HL-60 (cell line): ENCODE data around the gene ARSA.
"Not testable (repeated sequence)": the region's sequence is repeated elsewhere in the genome, so short reads cannot be mapped to it uniquely, and the experiment has no call there.

Experiments used
- DNase-seq, 2 experiments: peaks; one replicate each; pipeline ENCODE4 v3.0.0-alpha.2; 2010 to 2020; ENCODE audit warnings: low read depth in 1 of 2, low spot score in 1 of 2
- H3K27ac ChIP-seq: fragments of 250-450 bp; sonication (Bioruptor Pico); replicated peaks from 2 replicates; pipeline ENCODE4 v1.5.1; 2020; ENCODE audit warnings: mild to moderate bottlenecking, moderate library complexity
- H3K27me3 ChIP-seq: fragments of 250-450 bp; sonication (Bioruptor Pico); 2 replicates; pipeline ENCODE4 v1.5.1; 2021; ENCODE audit warnings: mild to moderate bottlenecking, moderate library complexity; ENCODE audit not compliant: insufficient read depth, poor library complexity, severe bottlenecking
- H3K4me3 ChIP-seq: replicated peaks from 2 replicates; pipeline ENCODE4 v1.5.1; 2011; ENCODE audit warnings: mild to moderate bottlenecking, control low read depth, low read length; ENCODE audit not compliant: insufficient read depth
- GABPA ChIP-seq: IDR thresholded peaks from 2 replicates; pipeline ENCODE4 v1.6.1; 2012; ENCODE audit warnings: low read depth
- POLR2AphosphoS5 ChIP-seq: IDR thresholded peaks from 2 replicates; pipeline ENCODE4 v1.6.1; 2012; ENCODE audit warnings: low read depth
- SPI1 ChIP-seq: IDR thresholded peaks from 2 replicates; pipeline ENCODE4 v1.6.1; 2012; ENCODE audit warnings: low read depth, mild to moderate bottlenecking, borderline replicate concordance
- TF ChIP-seq, protein P1 (sequence below): IDR thresholded peaks from one replicate; pipeline ENCODE4 v1.5.1; 2011; ENCODE audit warnings: low read length, control low read depth, inconsistent platforms; ENCODE audit not compliant: insufficient read depth
- TF ChIP-seq, protein P2 (sequence below): IDR thresholded peaks from 2 replicates; pipeline ENCODE4 v1.6.1; 2012; ENCODE audit warnings: low read depth; ENCODE audit not compliant: insufficient replicate concordance

ARSA gene

DNA sequence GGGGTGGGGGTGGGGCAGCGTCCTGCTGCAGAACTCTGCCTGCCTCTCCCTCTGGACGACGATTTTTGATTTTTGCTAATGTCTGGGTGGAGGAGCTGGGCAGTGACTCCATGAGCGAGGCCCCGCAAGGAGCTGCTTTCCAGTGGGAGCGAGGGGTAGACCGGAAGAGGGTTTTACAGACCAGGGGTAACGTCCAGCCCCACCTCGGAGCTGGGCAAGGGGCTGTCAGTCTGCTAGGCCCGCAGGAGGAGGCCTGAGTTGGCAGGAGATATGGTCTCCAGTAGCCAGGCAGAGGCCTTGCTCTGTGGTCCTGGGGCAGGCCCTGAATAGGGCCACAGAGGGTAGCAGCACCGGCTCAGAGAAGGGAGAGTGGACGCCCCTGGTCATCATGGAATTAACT is 18.4 kb downstream of the ARSA start:
- Histone ChIP-seq H3K27me3 (peaks cover 28% of the 10 kb centered on the region), H3K27ac (no peak overlapping the region), H3K4me3 (no peak overlapping the region)
- DNase-seq, result no peak
- TF ChIP-seq POLR2AphosphoS5 (no peak), SPI1 (no peak), GABPA (no peak)
- TF ChIP-seq, protein P1, sequence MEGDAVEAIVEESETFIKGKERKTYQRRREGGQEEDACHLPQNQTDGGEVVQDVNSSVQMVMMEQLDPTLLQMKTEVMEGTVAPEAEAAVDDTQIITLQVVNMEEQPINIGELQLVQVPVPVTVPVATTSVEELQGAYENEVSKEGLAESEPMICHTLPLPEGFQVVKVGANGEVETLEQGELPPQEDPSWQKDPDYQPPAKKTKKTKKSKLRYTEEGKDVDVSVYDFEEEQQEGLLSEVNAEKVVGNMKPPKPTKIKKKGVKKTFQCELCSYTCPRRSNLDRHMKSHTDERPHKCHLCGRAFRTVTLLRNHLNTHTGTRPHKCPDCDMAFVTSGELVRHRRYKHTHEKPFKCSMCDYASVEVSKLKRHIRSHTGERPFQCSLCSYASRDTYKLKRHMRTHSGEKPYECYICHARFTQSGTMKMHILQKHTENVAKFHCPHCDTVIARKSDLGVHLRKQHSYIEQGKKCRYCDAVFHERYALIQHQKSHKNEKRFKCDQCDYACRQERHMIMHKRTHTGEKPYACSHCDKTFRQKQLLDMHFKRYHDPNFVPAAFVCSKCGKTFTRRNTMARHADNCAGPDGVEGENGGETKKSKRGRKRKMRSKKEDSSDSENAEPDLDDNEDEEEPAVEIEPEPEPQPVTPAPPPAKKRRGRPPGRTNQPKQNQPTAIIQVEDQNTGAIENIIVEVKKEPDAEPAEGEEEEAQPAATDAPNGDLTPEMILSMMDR, result no peak
- TF ChIP-seq, protein P2, sequence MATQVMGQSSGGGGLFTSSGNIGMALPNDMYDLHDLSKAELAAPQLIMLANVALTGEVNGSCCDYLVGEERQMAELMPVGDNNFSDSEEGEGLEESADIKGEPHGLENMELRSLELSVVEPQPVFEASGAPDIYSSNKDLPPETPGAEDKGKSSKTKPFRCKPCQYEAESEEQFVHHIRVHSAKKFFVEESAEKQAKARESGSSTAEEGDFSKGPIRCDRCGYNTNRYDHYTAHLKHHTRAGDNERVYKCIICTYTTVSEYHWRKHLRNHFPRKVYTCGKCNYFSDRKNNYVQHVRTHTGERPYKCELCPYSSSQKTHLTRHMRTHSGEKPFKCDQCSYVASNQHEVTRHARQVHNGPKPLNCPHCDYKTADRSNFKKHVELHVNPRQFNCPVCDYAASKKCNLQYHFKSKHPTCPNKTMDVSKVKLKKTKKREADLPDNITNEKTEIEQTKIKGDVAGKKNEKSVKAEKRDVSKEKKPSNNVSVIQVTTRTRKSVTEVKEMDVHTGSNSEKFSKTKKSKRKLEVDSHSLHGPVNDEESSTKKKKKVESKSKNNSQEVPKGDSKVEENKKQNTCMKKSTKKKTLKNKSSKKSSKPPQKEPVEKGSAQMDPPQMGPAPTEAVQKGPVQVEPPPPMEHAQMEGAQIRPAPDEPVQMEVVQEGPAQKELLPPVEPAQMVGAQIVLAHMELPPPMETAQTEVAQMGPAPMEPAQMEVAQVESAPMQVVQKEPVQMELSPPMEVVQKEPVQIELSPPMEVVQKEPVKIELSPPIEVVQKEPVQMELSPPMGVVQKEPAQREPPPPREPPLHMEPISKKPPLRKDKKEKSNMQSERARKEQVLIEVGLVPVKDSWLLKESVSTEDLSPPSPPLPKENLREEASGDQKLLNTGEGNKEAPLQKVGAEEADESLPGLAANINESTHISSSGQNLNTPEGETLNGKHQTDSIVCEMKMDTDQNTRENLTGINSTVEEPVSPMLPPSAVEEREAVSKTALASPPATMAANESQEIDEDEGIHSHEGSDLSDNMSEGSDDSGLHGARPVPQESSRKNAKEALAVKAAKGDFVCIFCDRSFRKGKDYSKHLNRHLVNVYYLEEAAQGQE, result no peak

DNA sequence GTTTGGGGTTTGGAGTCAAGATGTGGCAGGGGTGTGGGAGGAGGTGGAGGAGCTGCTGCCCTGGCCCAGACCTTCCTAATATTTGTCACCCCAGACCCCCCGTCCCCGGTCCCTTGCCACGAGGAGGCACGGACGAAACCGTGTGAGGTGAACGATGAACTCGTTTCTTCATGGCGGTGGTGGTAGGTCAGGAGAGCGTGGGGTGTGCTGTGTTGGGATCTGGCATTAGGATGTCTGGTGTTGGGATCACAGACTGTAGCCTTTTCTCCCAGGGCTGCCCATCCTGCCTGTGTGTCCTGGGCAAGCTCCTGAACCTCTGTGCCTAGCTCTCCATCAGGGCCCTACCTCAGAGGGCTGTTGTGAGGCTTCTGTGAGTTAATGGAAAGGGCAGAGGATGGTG is 19.0 kb downstream of the ARSA start:
- H3K27ac ChIP-seq, result no peak overlapping the region
- TF ChIP-seq POLR2AphosphoS5 (no peak), SPI1 (no peak), GABPA (no peak)
- TF ChIP-seq, protein P2, result no peak
- TF ChIP-seq, protein P1, result no peak
- H3K4me3 ChIP-seq, result no peak overlapping the region
- no peak for DNase-seq
- H3K27me3 ChIP-seq, result peaks cover 28% of the 10 kb centered on the region

DNA sequence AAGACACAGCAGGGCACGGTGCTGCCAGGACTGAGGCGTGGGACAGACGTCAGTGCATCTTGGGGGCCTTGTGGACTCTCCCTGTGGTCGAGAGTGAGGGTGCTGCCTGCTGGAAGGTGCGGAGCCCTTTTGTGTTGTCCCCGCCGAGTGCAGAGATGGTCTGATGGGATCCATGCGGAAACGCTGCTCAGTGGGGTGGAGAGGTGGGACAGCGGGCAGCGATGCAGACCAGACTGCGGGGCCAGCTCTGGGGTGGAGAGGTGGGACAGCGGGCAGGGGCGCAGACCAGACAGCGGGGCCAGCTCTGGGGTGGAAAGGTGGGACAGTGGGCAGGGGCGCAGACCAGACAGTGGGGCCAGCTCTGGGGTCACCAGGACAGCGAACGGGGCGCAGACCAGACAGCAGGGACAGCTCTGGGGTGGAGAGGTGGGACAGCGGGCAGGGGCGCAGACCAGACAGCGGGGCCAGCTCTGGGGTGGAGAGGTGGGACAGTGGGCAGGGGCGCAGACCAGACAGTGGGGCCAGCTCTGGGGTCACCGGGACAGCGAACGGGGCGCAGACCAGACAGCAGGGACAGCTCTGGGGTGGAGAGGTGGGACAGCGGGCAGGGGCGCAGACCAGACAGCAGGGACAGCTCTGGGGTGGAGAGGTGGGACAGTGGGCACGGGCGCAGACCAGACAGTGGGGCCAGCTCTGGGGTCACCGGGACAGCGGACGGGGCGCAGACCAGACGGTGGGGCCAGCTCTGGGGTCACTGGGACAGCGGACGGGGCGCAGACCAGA is 19.7 kb downstream of the ARSA start:
- H3K27me3 ChIP-seq, result peaks cover 36% of the 10 kb centered on the region
- not testable (repeated sequence) for DNase-seq, H3K4me3 ChIP-seq

DNA sequence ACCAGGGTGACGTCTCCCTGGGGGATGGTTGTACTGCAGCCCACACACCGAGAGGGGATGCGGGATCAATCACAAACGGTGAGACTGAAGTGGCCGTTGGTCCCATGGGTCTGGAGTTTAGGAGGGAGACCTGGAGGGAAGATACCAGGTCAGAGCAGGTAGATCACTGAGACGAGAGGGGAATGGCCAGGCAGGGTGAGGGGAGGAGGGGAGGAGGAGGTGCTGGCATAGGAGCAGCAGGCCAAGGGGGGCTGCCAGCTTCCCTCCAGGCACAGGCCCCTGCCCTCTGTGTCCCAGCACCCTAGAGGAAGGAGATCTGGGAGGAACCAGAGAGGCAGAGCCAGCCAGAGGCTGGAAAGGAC is 20.3 kb downstream of the ARSA start:
- no peak for DNase-seq
- Histone ChIP-seq H3K27ac (no peak overlapping the region), H3K27me3 (peaks cover 41% of the 10 kb centered on the region), H3K4me3 (no peak overlapping the region)
- no peak for TF ChIP-seq SPI1
- TF ChIP-seq POLR2AphosphoS5, result no peak
- TF ChIP-seq, protein P1, result no peak
- no peak for TF ChIP-seq GABPA
- TF ChIP-seq, protein P2, result no peak

More for the DNA sequence above, 19.7 kb downstream of the ARSA start:
- not testable (repeated sequence) for H3K27ac ChIP-seq
